H1 (cell line): ENCODE data around the gene IL32. TPM values are rescaled to one million over a fixed set of nuclear protein-coding genes. Genes with fewer than 3 reads are reported as not detected.

Experiments used
- CTCF ChIA-PET: fragments of 300-600 bp; sonication (Branson Sonifier 250); formaldehyde crosslinking; loops from one replicate; lab custom pipeline; 2021; ENCODE audit not compliant: partially characterized antibody; lab: Charles Lee
- POLR2A ChIA-PET: fragments of 300-600 bp; sonication (Branson Sonifier 250); formaldehyde crosslinking; loops from one replicate; lab custom pipeline; 2021; ENCODE audit warnings: inconsistent platforms; ENCODE audit not compliant: partially characterized antibody; lab: Charles Lee
- DNase-seq, 2 experiments: peaks; one replicate each; pipeline versions ENCODE4 v3.0.0 to v3.0.0-alpha.2; 2010 to 2022; ENCODE audit warnings: low spot score in 2 of 2, low read depth in 1 of 2, mixed read lengths in 1 of 2
- FAIRE-seq: peaks from 2 replicates; lab custom pipeline; 2011; peaks lifted over from hg19 to GRCh38; lab: Jason Lieb, UNC
- H2AFZ ChIP-seq: 2 replicates; pipeline ENCODE4 v1.8.1; 2012; ENCODE audit warnings: low read length, inconsistent platforms
- H2AK5ac ChIP-seq: 2 replicates; pipeline ENCODE4 v1.6.1; 2013; ENCODE audit warnings: low read depth, low read length
- H2BK120ac ChIP-seq: replicated peaks from 2 replicates; pipeline ENCODE3; 2013; ENCODE audit warnings: low read depth, low read length, inconsistent platforms
- H2BK12ac ChIP-seq: 2 replicates; pipeline ENCODE4 v1.6.1; 2013; ENCODE audit warnings: low read depth, low read length
- H2BK15ac ChIP-seq: 2 replicates; pipeline ENCODE4 v1.6.1; 2013; ENCODE audit warnings: low read length
- H2BK20ac ChIP-seq: 2 replicates; pipeline ENCODE4 v1.6.1; 2013; ENCODE audit warnings: low read length
- H2BK5ac ChIP-seq: 2 replicates; pipeline ENCODE4 v1.6.1; 2013; ENCODE audit warnings: low read depth, low read length
- H3K14ac ChIP-seq: 2 replicates; pipeline ENCODE4 v1.6.1; 2013; ENCODE audit warnings: inconsistent platforms; ENCODE audit not compliant: insufficient read length
- H3K18ac ChIP-seq: 2 replicates; pipeline ENCODE4 v1.6.1; 2013; ENCODE audit warnings: low read length; ENCODE audit errors: extremely low read depth
- H3K23ac ChIP-seq: 2 replicates; pipeline ENCODE4 v1.6.1; 2013; ENCODE audit warnings: inconsistent platforms; ENCODE audit not compliant: insufficient read length
- H3K23me2 ChIP-seq: 2 replicates; pipeline ENCODE4 v1.6.1; 2013; ENCODE audit warnings: low read depth, low read length
- H3K27ac ChIP-seq: 2 replicates; pipeline ENCODE4 v1.6.1; 2011; ENCODE audit warnings: low read depth, low read length, inconsistent platforms
- H3K27me3 ChIP-seq, 4 experiments: replicated peaks in 1 of 4; 1 replicate in 1 of 4; 2 replicates in 3 of 4; pipeline versions ENCODE4 v1.6.1 to v1.8.1; 2011 to 2013; ENCODE audit warnings: low read length in 3 of 4, mild to moderate bottlenecking in 3 of 4, inconsistent platforms in 2 of 4, mixed read lengths in 2 of 4, moderate library complexity in 1 of 4; ENCODE audit not compliant: control insufficient read depth in 3 of 4, insufficient read depth in 3 of 4; ENCODE audit errors: extremely low read depth in 1 of 4
- H3K36me3 ChIP-seq, 4 experiments: 2 replicates each; pipeline versions ENCODE4 v1.6.1 to v1.8.1; 2011 to 2013; ENCODE audit warnings: mild to moderate bottlenecking in 4 of 4, low read length in 3 of 4, moderate library complexity in 2 of 4, control low read depth in 1 of 4, inconsistent platforms in 1 of 4; ENCODE audit not compliant: insufficient read depth in 4 of 4, control insufficient read depth in 2 of 4
- H3K4ac ChIP-seq: replicated peaks from 2 replicates; pipeline ENCODE3; 2013; ENCODE audit warnings: low read length, low read depth, mixed read lengths, inconsistent platforms; ENCODE audit not compliant: insufficient read length
- H3K4me1 ChIP-seq, 4 experiments: replicated peaks in 1 of 4; 1 replicate in 1 of 4; 2 replicates in 3 of 4; pipeline versions ENCODE4 v1.6.1 to v1.8.1; 2011 to 2013; ENCODE audit warnings: low read length in 3 of 4, inconsistent platforms in 2 of 4, mixed read lengths in 1 of 4; ENCODE audit not compliant: insufficient read depth in 4 of 4, control insufficient read depth in 3 of 4
- H3K4me2 ChIP-seq, 2 experiments: 2 replicates each; pipeline versions ENCODE4 v1.6.1 to v1.8.1; 2011 to 2013; ENCODE audit warnings: low read depth in 2 of 2, low read length in 2 of 2, control low read depth in 1 of 2, inconsistent platforms in 1 of 2, mild to moderate bottlenecking in 1 of 2; ENCODE audit not compliant: insufficient read depth in 1 of 2
- H3K4me3 ChIP-seq, 4 experiments: fragments of 200-600, 300-600 bp in 1 of 4; sonication (generic), shearing (Covaris generic), sonication (Bioruptor Twin) in 1 of 4; 2 replicates each; pipeline versions ENCODE4 v1.5.1 to v1.8.1; 2011 to 2016; ENCODE audit warnings: low read length in 4 of 4, low read depth in 3 of 4, control low read depth in 2 of 4, inconsistent platforms in 2 of 4, mild to moderate bottlenecking in 2 of 4, mixed read lengths in 1 of 4, moderate library complexity in 1 of 4; ENCODE audit not compliant: insufficient read depth in 2 of 4; ENCODE audit errors: extremely low read depth in 1 of 4
- H3K56ac ChIP-seq: replicated peaks from 2 replicates; pipeline ENCODE3; 2013; ENCODE audit warnings: low read depth, mild to moderate bottlenecking, mixed read lengths, low read length, inconsistent platforms; ENCODE audit not compliant: insufficient read length
- H3K79me1 ChIP-seq: 2 replicates; pipeline ENCODE4 v1.6.1; 2013; ENCODE audit warnings: low read depth, low read length, control low read depth
- H3K79me2 ChIP-seq, 2 experiments: 2 replicates each; pipeline versions ENCODE4 v1.6.1 to v1.8.1; 2012 to 2013; ENCODE audit warnings: low read length in 2 of 2, mild to moderate bottlenecking in 2 of 2, inconsistent platforms in 1 of 2; ENCODE audit not compliant: insufficient read depth in 2 of 2, control insufficient read depth in 1 of 2
- H3K9ac ChIP-seq, 4 experiments: replicated peaks in 1 of 4; 1 replicate in 1 of 4; 2 replicates in 3 of 4; pipeline versions ENCODE4 v1.6.1 to v1.8.1; 2011 to 2013; ENCODE audit warnings: low read depth in 3 of 4, low read length in 3 of 4, control low read depth in 2 of 4, mild to moderate bottlenecking in 2 of 4, moderate library complexity in 2 of 4, inconsistent platforms in 1 of 4; ENCODE audit errors: extremely low read depth in 1 of 4
- H3K9me3 ChIP-seq, 2 experiments: 2 replicates each; pipeline versions ENCODE4 v1.6.1 to v1.8.1; 2012 to 2013; ENCODE audit warnings: mild to moderate bottlenecking in 2 of 2, moderate library complexity in 2 of 2, control low read depth in 1 of 2, inconsistent platforms in 1 of 2, low read depth in 1 of 2, low read length in 1 of 2, mixed read lengths in 1 of 2; ENCODE audit not compliant: insufficient read depth in 2 of 2
- H4K20me1 ChIP-seq, 2 experiments: replicated peaks in 1 of 2; 2 replicates each; pipeline versions ENCODE3 to v1.8.1; 2011 to 2013; ENCODE audit warnings: inconsistent platforms in 2 of 2, low read length in 2 of 2, mild to moderate bottlenecking in 1 of 2; ENCODE audit not compliant: insufficient read depth in 2 of 2, control insufficient read depth in 1 of 2
- H4K5ac ChIP-seq: 2 replicates; pipeline ENCODE4 v1.6.1; 2013; ENCODE audit warnings: low read length, low read depth, mixed read lengths, inconsistent platforms; ENCODE audit not compliant: insufficient read length
- H4K8ac ChIP-seq: 2 replicates; pipeline ENCODE4 v1.8.0; 2013; ENCODE audit warnings: mild to moderate bottlenecking, moderate library complexity, low read length, inconsistent platforms; ENCODE audit not compliant: insufficient read depth; ENCODE audit errors: extremely low read depth
- H4K91ac ChIP-seq: replicated peaks from 2 replicates; pipeline ENCODE3; 2013; ENCODE audit warnings: low read length, mixed read lengths, inconsistent platforms; ENCODE audit not compliant: insufficient read length
- ASH2L ChIP-seq: fragments of 200-600, 300-600 bp; sonication (generic); IDR thresholded peaks from one replicate; pipeline ENCODE4 v1.7.1; 2017; ENCODE audit warnings: low read length
- CHD1 ChIP-seq: IDR thresholded peaks from 2 replicates; pipeline ENCODE4 v1.6.1; 2012; ENCODE audit warnings: low read depth, low read length, improper control_type of control experiment
- CHD2 ChIP-seq: IDR thresholded peaks from 2 replicates; pipeline ENCODE4 v1.6.1; 2012; ENCODE audit warnings: low read length, improper control_type of control experiment
- EP300 ChIP-seq, 2 experiments: IDR thresholded peaks; 1 replicate in 1 of 2; 2 replicates in 1 of 2; pipeline ENCODE4 v1.6.1; 2011 to 2012; ENCODE audit warnings: low read depth in 2 of 2, low read length in 2 of 2, mild to moderate bottlenecking in 2 of 2, borderline replicate concordance in 1 of 2, inconsistent platforms in 1 of 2, moderate library complexity in 1 of 2
- EZH2 ChIP-seq: fragments of 200-600 bp; sonication (generic); IDR thresholded peaks from 2 replicates; pipeline ENCODE4 v1.7.1; 2012; ENCODE audit warnings: low read depth, mild to moderate bottlenecking, moderate library complexity, low read length, inconsistent platforms; ENCODE audit not compliant: severe bottlenecking
- GABPA ChIP-seq: IDR thresholded peaks from 2 replicates; pipeline ENCODE4 v1.6.1; 2011; ENCODE audit warnings: mild to moderate bottlenecking, low read length, moderate library complexity, borderline replicate concordance; ENCODE audit not compliant: insufficient read depth
- PHF8 ChIP-seq: fragments of 200-600 bp; sonication (generic); conservative IDR thresholded peaks from 2 replicates; pipeline ENCODE4 v1.7.1; 2012; ENCODE audit warnings: low read depth, mild to moderate bottlenecking, inconsistent platforms, low read length, moderate library complexity
- SP1 ChIP-seq: IDR thresholded peaks from 2 replicates; pipeline ENCODE4 v1.6.1; 2011; ENCODE audit warnings: low read depth, low read length
- ZNF274 ChIP-seq: IDR thresholded peaks from 2 replicates; pipeline ENCODE4 v1.7.0; 2012; ENCODE audit warnings: low read length, borderline replicate concordance; ENCODE audit errors: extremely low read depth
- WGBS, 2 experiments: shearing (Covaris generic) in 1 of 2; methylation state at CpG; one replicate each; pipeline versions ENCODE4 v1.1.6 to v1.1.7; 2013 to 2015; ENCODE audit warnings: low lambda C conversion rate in 2 of 2, mixed read lengths in 2 of 2, inconsistent platforms in 1 of 2, low coverage in 1 of 2, missing lambda C conversion rate in 1 of 2; ENCODE audit not compliant: insufficient replicate concordance in 2 of 2, insufficient coverage in 1 of 2, insufficient read length in 1 of 2; ENCODE audit errors: extremely low coverage in 1 of 2, missing lambda C conversion rate in 1 of 2; 5-methylcytosine and 5-hydroxymethylcytosine counted together
- polyA plus RNA-seq, 7 experiments: library from polyadenylated mRNA; depleted of rRNA in 3 of 7; stranded (reverse) in 5 of 7; unstranded in 2 of 7; fragments of >200 nt in 5 of 7; fragments of 200-250 nt in 2 of 7; gene quantifications; 1 replicate in 5 of 7; 2 replicates in 1 of 7; 4 replicates in 1 of 7; pipeline versions ENCODE4 v1.2.1 to v1.2.3, GENCODE V29; 2011 to 2013; ENCODE audit warnings: missing spikeins in 2 of 7, mixed read lengths in 2 of 7
- total RNA-seq: library from RNA; stranded (reverse); fragmentation: NEBNext Ultra II Directional; extraction: Animal tissue kit (Norgen Biotek cat#: 25700); gene quantifications from 2 replicates; pipeline ENCODE4 v1.2.1, GENCODE V29; 2021
- TF ChIP-seq, protein P1 (sequence below): IDR thresholded peaks from 2 replicates; pipeline ENCODE4 v1.6.1; 2012; ENCODE audit warnings: low read length, inconsistent platforms
- TF ChIP-seq, protein P2 (sequence below): IDR thresholded peaks from 2 replicates; pipeline ENCODE4 v1.6.1; 2011; ENCODE audit warnings: low read depth, mild to moderate bottlenecking, low read length; ENCODE audit not compliant: insufficient read depth

Gene IL32
- total and polyA plus RNA-seq, 2 of the 8 experiments (the other 6 are each of a cell fraction or from before 2014, with no cell fraction given): 2.7 to 5.0 TPM

DNA sequence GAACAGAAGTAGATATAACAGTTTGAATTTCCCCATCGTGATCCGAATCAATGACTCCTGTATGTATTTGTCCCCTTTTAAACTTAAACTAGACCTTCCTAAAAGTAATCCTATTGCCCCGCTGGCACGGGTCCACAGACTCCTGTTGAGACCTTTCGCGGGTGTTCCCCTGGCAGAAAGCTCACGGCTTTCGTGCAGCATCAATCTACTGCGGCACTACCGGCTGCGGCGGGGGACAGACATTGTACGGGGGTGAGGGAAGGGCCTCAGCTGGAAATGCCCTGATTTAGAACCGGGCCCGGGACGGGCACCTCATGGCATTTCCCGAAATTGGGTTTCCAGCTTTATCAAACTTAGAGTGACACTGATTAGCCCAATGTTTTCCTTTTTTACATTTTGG lies 14.6 kb downstream of the IL32 start:
- no peaks in the 10 kb centered on the region for H4K20me1 ChIP-seq
- no peak overlapping the region for H3K14ac ChIP-seq
- no peak overlapping the region for H2BK120ac ChIP-seq
- 93% methylated on average over 17 of the region's 17 CpGs; no CpG with 5 or more reads in 1 of the 2 experiments for WGBS, 2 experiments
- H3K36me3 ChIP-seq: no peaks in the 10 kb centered on the region
- no peak for DNase-seq
- no peak overlapping the region for H3K4ac ChIP-seq
- no peaks in the 10 kb centered on the region; a peak in 2 of 7 replicates for H3K4me1 ChIP-seq
- H3K4me2 ChIP-seq: no peak overlapping the region
- no peak overlapping the region for H3K18ac ChIP-seq
- no peaks in the 10 kb centered on the region for H3K9me3 ChIP-seq
- H3K56ac ChIP-seq: no peak overlapping the region
- no peak overlapping the region for H2BK20ac ChIP-seq
- no peak overlapping the region for H4K5ac ChIP-seq
- H2BK15ac ChIP-seq: no peak overlapping the region
- no peaks in the 10 kb centered on the region for H3K23me2 ChIP-seq
- no peak overlapping the region for H2AK5ac ChIP-seq
- H2AFZ ChIP-seq: no peak overlapping the region
- H2BK5ac ChIP-seq: no peak overlapping the region
- no peak overlapping the region for H4K91ac ChIP-seq
- no peaks in the 10 kb centered on the region for H3K79me1 ChIP-seq
- H3K79me2 ChIP-seq: no peaks in the 10 kb centered on the region
- no peak overlapping the region for H2BK12ac ChIP-seq
- CTCF ChIA-PET: interaction anchor here (0.7 to 1.9 kb wide), 9 partner anchors 9 to 70 kb away, joined by 3 to 10 read pairs (median 4); no protein-coding TSS in a partner anchor
- POLR2A ChIA-PET: interaction anchor here (0.7 to 1.6 kb wide), 10 partner anchors 8 to 92 kb away, joined by 3 to 16 read pairs (median 4); partner anchors contain the start of gene ZSCAN10
- no peak overlapping the region for H3K9ac ChIP-seq
- H3K27me3 ChIP-seq: no peaks in the 10 kb centered on the region
- no peak overlapping the region for H3K23ac ChIP-seq
- no peak overlapping the region for H3K27ac ChIP-seq
- H4K8ac ChIP-seq: no peak overlapping the region
- FAIRE-seq: no peak
- no peak overlapping the region for H3K4me3 ChIP-seq
- TF ChIP-seq PHF8 (no peak), CHD1 (no peak), EP300 (IDR thresholded peaks at IDR 0.05; ENCODE audit: borderline replicate concordance in 1 of 2, low read depth in 2 of 2, low read length in 2 of 2) (no peak), ZNF274 (no peak), ASH2L (no peak), SP1 (no peak), EZH2 (no peak), CHD2 (no peak), GABPA (no peak)
- TF ChIP-seq, protein P1, sequence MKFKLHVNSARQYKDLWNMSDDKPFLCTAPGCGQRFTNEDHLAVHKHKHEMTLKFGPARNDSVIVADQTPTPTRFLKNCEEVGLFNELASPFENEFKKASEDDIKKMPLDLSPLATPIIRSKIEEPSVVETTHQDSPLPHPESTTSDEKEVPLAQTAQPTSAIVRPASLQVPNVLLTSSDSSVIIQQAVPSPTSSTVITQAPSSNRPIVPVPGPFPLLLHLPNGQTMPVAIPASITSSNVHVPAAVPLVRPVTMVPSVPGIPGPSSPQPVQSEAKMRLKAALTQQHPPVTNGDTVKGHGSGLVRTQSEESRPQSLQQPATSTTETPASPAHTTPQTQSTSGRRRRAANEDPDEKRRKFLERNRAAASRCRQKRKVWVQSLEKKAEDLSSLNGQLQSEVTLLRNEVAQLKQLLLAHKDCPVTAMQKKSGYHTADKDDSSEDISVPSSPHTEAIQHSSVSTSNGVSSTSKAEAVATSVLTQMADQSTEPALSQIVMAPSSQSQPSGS: no peak
- TF ChIP-seq, protein P2, sequence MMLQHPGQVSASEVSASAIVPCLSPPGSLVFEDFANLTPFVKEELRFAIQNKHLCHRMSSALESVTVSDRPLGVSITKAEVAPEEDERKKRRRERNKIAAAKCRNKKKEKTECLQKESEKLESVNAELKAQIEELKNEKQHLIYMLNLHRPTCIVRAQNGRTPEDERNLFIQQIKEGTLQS: no peak
